Gastrocnemius medialis (tissue), 4 donors: ENCODE data around the gene C1D.

Experiments
- POLR2A ChIP-seq, 2 donors: fragments of 450-650 bp; IDR thresholded peaks; one replicate each; pipeline ENCODE4 v1.6.1; 2017; ENCODE audit warnings: antibody characterized with exemption in 2 of 2, mild to moderate bottlenecking in 2 of 2, moderate library complexity in 2 of 2
- TF ChIP-seq, protein P1 (sequence below), 5 experiments: fragments of 450-650 bp in 3 of 5; fragments of 200-600 bp in 2 of 5; sonication (generic) in 2 of 5; IDR thresholded peaks in 4 of 5; conservative IDR thresholded peaks in 1 of 5; 1 replicate in 4 of 5; 2 replicates in 1 of 5; pipeline ENCODE4 v1.5.1; 2016 to 2019; ENCODE audit warnings: antibody characterized with exemption in 5 of 5, mild to moderate bottlenecking in 3 of 5, moderate library complexity in 3 of 5

DNA sequence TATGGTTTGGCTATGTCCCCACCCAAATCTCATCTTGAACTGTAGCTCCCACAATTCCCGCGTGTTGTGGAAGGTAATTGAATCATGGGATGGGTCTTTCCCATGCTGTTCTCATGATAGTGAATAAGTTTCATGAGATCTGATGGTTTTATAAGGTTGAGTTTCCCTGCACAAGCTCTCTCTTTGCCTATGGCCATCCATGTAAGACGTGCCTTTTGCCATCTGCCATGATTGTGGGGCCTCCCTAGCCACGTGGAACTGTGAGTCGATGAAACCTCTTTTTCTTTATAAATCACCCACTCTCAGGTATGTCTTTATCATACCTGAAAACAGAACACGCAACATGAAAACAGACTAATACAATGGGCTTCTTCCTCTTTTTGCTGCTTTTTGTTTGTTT lies 11.2 kb upstream of the C1D start:
- TF ChIP-seq, protein P1, sequence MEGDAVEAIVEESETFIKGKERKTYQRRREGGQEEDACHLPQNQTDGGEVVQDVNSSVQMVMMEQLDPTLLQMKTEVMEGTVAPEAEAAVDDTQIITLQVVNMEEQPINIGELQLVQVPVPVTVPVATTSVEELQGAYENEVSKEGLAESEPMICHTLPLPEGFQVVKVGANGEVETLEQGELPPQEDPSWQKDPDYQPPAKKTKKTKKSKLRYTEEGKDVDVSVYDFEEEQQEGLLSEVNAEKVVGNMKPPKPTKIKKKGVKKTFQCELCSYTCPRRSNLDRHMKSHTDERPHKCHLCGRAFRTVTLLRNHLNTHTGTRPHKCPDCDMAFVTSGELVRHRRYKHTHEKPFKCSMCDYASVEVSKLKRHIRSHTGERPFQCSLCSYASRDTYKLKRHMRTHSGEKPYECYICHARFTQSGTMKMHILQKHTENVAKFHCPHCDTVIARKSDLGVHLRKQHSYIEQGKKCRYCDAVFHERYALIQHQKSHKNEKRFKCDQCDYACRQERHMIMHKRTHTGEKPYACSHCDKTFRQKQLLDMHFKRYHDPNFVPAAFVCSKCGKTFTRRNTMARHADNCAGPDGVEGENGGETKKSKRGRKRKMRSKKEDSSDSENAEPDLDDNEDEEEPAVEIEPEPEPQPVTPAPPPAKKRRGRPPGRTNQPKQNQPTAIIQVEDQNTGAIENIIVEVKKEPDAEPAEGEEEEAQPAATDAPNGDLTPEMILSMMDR (IDR thresholded peaks at IDR 0.05 in 4 of 5, conservative IDR thresholded peaks at IDR 0.05 in 1 of 5), result no peak
- TF ChIP-seq POLR2A (IDR thresholded peaks at IDR 0.05), result no peak
